ENCODE measurements around the gene MYDGF.
A peak's percentile ranks its signal among the peaks of the same experiment; 100 is the strongest.

The MYDGF gene

DNA sequence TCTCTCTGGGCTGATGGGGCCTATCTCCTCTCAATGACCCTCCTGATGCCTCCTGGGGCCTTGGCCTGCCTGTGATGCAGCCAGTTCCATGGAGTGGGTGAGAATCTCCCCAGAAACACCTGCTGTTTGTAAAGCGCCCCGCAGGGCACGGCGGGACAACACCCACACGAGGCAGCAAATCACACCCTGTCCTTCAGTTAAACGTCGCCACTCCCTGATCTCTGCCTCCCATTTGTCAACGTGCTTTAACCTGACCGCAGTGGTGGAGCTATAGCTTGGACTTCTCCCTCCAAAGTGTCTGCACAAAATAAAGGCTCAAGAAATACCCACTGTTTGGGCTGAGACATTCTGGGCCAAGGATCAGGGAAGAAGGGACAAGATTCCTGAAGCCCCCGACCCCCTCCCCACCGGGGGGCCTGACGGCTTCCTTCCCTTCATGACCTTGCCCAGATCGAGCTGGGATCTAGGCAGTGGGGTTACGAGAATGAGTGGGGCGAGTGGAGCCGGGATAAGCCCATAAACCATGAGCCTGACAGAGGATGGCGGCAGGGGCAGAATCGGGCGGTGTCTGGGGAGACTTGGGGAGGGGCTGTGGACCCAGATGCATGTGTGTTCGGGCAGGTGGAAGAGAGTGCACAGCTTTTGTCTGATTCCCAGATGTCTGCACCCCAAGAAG, 8.0 kb downstream of the MYDGF start:
- DNase-seq, result no peak
- Histone ChIP-seq H2AFZ (ENCODE audit: low read length) (no peak overlapping the region), H3K27ac (ENCODE audit: low read length) (no peak overlapping the region), H3K27me3 (replicated peaks; ENCODE audit: insufficient read depth, low read length) (no peaks in the 10 kb centered on the region), H3K4me2 (ENCODE audit: low read depth, low read length) (no peak overlapping the region), H3K9me2 (replicated peaks; ENCODE audit: insufficient read depth, low read length) (no peaks in the 10 kb centered on the region), H3K36me3 (replicated peaks; ENCODE audit: insufficient read depth, low read length) (peaks cover 7% of the 10 kb centered on the region; the same call in 1 of the 2 replicates), H3K4me3 (ENCODE audit: low read length) (no peak overlapping the region), H3K9me3 (replicated peaks; ENCODE audit: insufficient read depth, low read length) (no peaks in the 10 kb centered on the region), H4K20me1 (ENCODE audit: insufficient read depth, low read length) (no peaks in the 10 kb centered on the region), H3K4me1 (ENCODE audit: low read length) (no peaks in the 10 kb centered on the region), H3F3A (ENCODE audit: insufficient read depth, low read length) (no peaks in the 10 kb centered on the region), H3K9ac (ENCODE audit: low read length) (no peak overlapping the region), H3K79me2 (ENCODE audit: low read length) (peaks cover 24% of the 10 kb centered on the region)
- no peak for TF ChIP-seq EZH2 (optimal IDR thresholded peaks at IDR 0.05; ENCODE audit: low read depth, low read length)
- TF ChIP-seq EZH2phosphoT487 (IDR thresholded peaks at IDR 0.05; ENCODE audit: low read length), result no peak
- TF ChIP-seq, protein P1, sequence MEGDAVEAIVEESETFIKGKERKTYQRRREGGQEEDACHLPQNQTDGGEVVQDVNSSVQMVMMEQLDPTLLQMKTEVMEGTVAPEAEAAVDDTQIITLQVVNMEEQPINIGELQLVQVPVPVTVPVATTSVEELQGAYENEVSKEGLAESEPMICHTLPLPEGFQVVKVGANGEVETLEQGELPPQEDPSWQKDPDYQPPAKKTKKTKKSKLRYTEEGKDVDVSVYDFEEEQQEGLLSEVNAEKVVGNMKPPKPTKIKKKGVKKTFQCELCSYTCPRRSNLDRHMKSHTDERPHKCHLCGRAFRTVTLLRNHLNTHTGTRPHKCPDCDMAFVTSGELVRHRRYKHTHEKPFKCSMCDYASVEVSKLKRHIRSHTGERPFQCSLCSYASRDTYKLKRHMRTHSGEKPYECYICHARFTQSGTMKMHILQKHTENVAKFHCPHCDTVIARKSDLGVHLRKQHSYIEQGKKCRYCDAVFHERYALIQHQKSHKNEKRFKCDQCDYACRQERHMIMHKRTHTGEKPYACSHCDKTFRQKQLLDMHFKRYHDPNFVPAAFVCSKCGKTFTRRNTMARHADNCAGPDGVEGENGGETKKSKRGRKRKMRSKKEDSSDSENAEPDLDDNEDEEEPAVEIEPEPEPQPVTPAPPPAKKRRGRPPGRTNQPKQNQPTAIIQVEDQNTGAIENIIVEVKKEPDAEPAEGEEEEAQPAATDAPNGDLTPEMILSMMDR (IDR thresholded peaks at IDR 0.05; ENCODE audit: low read length), result no peak

DNA sequence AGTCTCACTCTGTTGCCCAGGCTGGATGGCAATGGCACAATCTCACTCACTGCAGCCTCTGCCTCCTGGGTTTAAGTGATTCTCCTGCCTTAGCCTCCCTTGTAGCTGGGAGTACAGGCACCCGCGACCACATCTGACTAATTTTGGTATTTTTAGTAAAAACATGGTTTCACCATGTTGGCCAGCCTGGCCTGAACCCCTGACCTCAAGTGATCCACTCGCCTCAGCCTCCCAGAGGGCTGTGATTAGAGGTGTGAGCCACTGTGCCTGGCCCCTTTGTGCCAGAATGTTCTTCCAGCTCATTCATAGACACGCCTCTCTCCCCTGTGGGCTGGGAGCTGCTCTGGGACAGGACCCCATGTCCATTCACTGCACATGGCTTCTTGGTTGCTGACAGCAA, 9.1 kb downstream of the MYDGF start:
- peaks cover 4% of the 10 kb centered on the region; the same call in 1 of the 2 replicates for H3K36me3 ChIP-seq (replicated peaks; ENCODE audit: insufficient read depth, low read length)
- H3F3A ChIP-seq (ENCODE audit: insufficient read depth, low read length), result no peaks in the 10 kb centered on the region
- no peak overlapping the region for H3K27ac ChIP-seq (ENCODE audit: low read length)

DNA sequence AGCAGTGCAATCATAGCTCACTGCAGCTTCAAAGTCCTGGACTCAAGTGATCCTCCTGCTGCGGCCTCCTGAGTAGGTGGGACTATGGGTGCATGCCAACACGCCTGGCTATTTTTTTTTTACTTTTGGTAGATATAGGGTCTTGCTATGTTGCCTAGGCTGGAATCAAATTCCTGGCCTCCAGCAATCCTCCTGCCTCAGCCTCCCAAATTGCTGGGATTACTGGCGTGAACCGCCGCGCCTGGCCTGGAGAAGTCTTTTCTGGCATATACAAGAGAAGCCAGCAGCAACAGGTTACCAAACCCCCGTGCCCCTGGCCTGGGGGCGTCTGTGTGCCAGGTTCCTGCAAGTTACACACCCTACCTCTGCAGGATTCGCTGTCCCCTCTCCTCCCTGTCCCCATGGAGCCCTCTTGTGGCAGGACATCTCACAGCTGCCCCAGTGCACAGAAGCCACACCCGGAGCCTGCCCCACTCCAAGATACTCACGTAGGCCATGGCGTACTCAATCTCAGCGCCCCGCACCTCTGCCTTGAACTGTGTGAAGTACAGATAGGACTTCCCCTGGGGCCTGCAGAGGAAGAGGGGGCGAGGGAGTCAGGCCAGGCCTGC, 9.9 kb downstream of the MYDGF start:
- H3K36me3 ChIP-seq (replicated peaks; ENCODE audit: insufficient read depth, low read length), result 0 out of 2 replicates have a peak, but pooled peaks cover 4% of the 10 kb centered on the region
- no peak overlapping the region for H3K4me2 ChIP-seq (ENCODE audit: low read depth, low read length)
- H3K9me2 ChIP-seq (replicated peaks; ENCODE audit: insufficient read depth, low read length), result no peaks in the 10 kb centered on the region
- H3K9ac ChIP-seq (ENCODE audit: low read length), result no peak overlapping the region
- no peaks in the 10 kb centered on the region for H3K27me3 ChIP-seq (replicated peaks; ENCODE audit: insufficient read depth, low read length)
- no peak overlapping the region for H3K4me3 ChIP-seq (ENCODE audit: low read length)
- H3K4me1 ChIP-seq (ENCODE audit: low read length), result no peaks in the 10 kb centered on the region
- no peaks in the 10 kb centered on the region for H3K9me3 ChIP-seq (replicated peaks; ENCODE audit: insufficient read depth, low read length)
- peaks cover 13% of the 10 kb centered on the region for H3K79me2 ChIP-seq (ENCODE audit: low read length)
- no peaks in the 10 kb centered on the region for H4K20me1 ChIP-seq (ENCODE audit: insufficient read depth, low read length)
- H2AFZ ChIP-seq (ENCODE audit: low read length), result no peak overlapping the region
- DNase-seq, result peak; percentile 41
- peaks cover 2% of the 10 kb centered on the region; the same call in 1 of the 2 replicates for H3F3A ChIP-seq (ENCODE audit: insufficient read depth, low read length)
- TF ChIP-seq, protein P1 (IDR thresholded peaks at IDR 0.05; ENCODE audit: low read length), result peak; percentile 48
- no peak for TF ChIP-seq EZH2phosphoT487 (IDR thresholded peaks at IDR 0.05; ENCODE audit: low read length)
- H3K27ac ChIP-seq (ENCODE audit: low read length), result no peak overlapping the region

More for the DNA sequence above, 9.1 kb downstream of the MYDGF start:
- no peaks in the 10 kb centered on the region for H3K4me1 ChIP-seq (ENCODE audit: low read length)
- DNase-seq, result no peak
- no peak overlapping the region for H3K4me2 ChIP-seq (ENCODE audit: low read depth, low read length)
- H3K4me3 ChIP-seq (ENCODE audit: low read length), result no peak overlapping the region
- no peaks in the 10 kb centered on the region for H4K20me1 ChIP-seq (ENCODE audit: insufficient read depth, low read length)
- no peaks in the 10 kb centered on the region for H3K9me3 ChIP-seq (replicated peaks; ENCODE audit: insufficient read depth, low read length)
- no peaks in the 10 kb centered on the region for H3K27me3 ChIP-seq (replicated peaks; ENCODE audit: insufficient read depth, low read length)
- no peak overlapping the region for H2AFZ ChIP-seq (ENCODE audit: low read length)
- no peaks in the 10 kb centered on the region for H3K9me2 ChIP-seq (replicated peaks; ENCODE audit: insufficient read depth, low read length)
- no peak for TF ChIP-seq EZH2 (optimal IDR thresholded peaks at IDR 0.05; ENCODE audit: low read depth, low read length)
- no peak for TF ChIP-seq EZH2phosphoT487 (IDR thresholded peaks at IDR 0.05; ENCODE audit: low read length)
- TF ChIP-seq, protein P1 (IDR thresholded peaks at IDR 0.05; ENCODE audit: low read length), result no peak
- H3K79me2 ChIP-seq (ENCODE audit: low read length), result peaks cover 17% of the 10 kb centered on the region
- H3K9ac ChIP-seq (ENCODE audit: low read length), result no peak overlapping the region

Data from MM.1S (cell line).